Stimulated activated CD4-positive, alpha-beta T cell treated with anti-CD3 and anti-CD28 coated beads, Interleukin-1b, Interleukin-23, amount 100 ng/mL, for 24 hours (primary cell): ENCODE measurements around the gene SLC25A3.
"Not testable (repeated sequence)": the region's sequence is repeated elsewhere in the genome, so short reads cannot be mapped to it uniquely, and the experiment has no call there.

Experiments used
- DNase-seq, 4 experiments: peaks; one replicate each; pipeline ENCODE4 v3.0.0-alpha.2; 2020; ENCODE audit warnings: low read depth in 4 of 4, low spot score in 1 of 4

Gene SLC25A3

GRCh38 chr12:98593351-98594049, at the start of gene SLC25A3:
TSS of gene SLC25A3 (plus strand) at chr12:98593686. CDS start at chr12:98593979, 293 bp downstream.
- peak; percentile 80 to 98 (median 90) for DNase-seq

GRCh38 chr12:98543701-98544100, 49.8 kb upstream of the SLC25A3 start:
- no peak for DNase-seq

- DNase-seq = no peak
Measured at GRCh38 chr12:98544751-98545150, 48.7 kb upstream of the SLC25A3 start.

GRCh38 chr12:98549371-98550110, 43.9 kb upstream of the SLC25A3 start:
- no peak for DNase-seq

- DNase-seq = no peak
Measured at GRCh38 chr12:98551787-98552186, 41.7 kb upstream of the SLC25A3 start.

- DNase-seq = not testable (repeated sequence)
Measured at GRCh38 chr12:98558097-98558496, 35.4 kb upstream of the SLC25A3 start.

- DNase-seq = no peak
Measured at GRCh38 chr12:98559666-98560065, 33.8 kb upstream of the SLC25A3 start.

- DNase-seq = no peak
Measured at GRCh38 chr12:98561846-98562245, 31.6 kb upstream of the SLC25A3 start.

- no peak for DNase-seq
Measured at GRCh38 chr12:98572010-98572409, 21.5 kb upstream of the SLC25A3 start.

- no peak for DNase-seq
Measured at GRCh38 chr12:98574110-98574509, 19.4 kb upstream of the SLC25A3 start.

GRCh38 chr12:98575013-98575412, 18.5 kb upstream of the SLC25A3 start:
- DNase-seq = no peak

- DNase-seq = not testable (repeated sequence)
Measured at GRCh38 chr12:98576795-98577194, 16.7 kb upstream of the SLC25A3 start.

- DNase-seq = no peak
Measured at GRCh38 chr12:98578392-98578791, 15.1 kb upstream of the SLC25A3 start.

- no peak for DNase-seq
Measured at GRCh38 chr12:98578821-98579220, 14.7 kb upstream of the SLC25A3 start.

GRCh38 chr12:98579347-98579746, 14.1 kb upstream of the SLC25A3 start:
- no peak for DNase-seq

GRCh38 chr12:98579835-98580234, 13.7 kb upstream of the SLC25A3 start:
- DNase-seq = no peak

GRCh38 chr12:98580695-98581094, 12.8 kb upstream of the SLC25A3 start:
- no peak for DNase-seq

GRCh38 chr12:98581101-98581500, 12.4 kb upstream of the SLC25A3 start:
- no peak for DNase-seq

GRCh38 chr12:98582093-98582492, 11.4 kb upstream of the SLC25A3 start:
- no peak for DNase-seq

GRCh38 chr12:98587084-98587483, 6.4 kb upstream of the SLC25A3 start:
- DNase-seq = no peak

GRCh38 chr12:98591209-98591608, 2.3 kb upstream of the SLC25A3 start:
- DNase-seq = no peak

GRCh38 chr12:98592825-98593322, 612 bp upstream of the SLC25A3 start:
- DNase-seq = no peak
